HG02840 (cell line): ENCODE measurements around the gene CREB5.

ENCODE experiments used
- ATAC-seq: cut with Tn5 transposase; IDR thresholded peaks from one replicate; pipeline ENCODE4 v1.9.1; 2021; ENCODE audit warnings: mild to moderate bottlenecking, moderate library complexity, moderate number of reproducible peaks; ENCODE audit not compliant: unreplicated experiment, low FRiP score

CREB5 gene

DNA sequence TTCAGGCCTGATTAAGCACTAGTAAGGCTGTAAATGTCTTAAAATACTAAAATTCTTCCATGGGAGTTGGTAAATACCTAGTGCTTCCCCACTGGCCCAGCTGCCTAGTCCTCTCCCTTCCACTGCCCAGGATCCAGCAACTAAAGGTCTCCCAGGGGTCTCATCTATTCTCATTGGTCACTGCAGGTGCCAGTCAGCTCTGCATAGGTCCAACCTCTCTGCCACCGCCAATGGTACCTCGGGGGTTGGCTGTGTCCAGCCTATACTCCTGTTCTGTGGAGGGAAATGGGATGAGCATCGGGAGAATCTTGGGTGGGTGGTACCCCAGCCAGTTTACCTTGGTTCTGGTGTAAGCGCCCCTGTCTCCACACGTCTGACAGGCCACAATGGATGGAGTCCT is 6.1 kb upstream of the CREB5 start:
- ATAC-seq, result no peak

- ATAC-seq, result no peak
These were observed 4.7 kb upstream of the CREB5 start for GRCh38 chr7:28407651-28408050.

- no peak for ATAC-seq
These were observed 4.0 kb upstream of the CREB5 start for GRCh38 chr7:28408105-28408959.

DNA sequence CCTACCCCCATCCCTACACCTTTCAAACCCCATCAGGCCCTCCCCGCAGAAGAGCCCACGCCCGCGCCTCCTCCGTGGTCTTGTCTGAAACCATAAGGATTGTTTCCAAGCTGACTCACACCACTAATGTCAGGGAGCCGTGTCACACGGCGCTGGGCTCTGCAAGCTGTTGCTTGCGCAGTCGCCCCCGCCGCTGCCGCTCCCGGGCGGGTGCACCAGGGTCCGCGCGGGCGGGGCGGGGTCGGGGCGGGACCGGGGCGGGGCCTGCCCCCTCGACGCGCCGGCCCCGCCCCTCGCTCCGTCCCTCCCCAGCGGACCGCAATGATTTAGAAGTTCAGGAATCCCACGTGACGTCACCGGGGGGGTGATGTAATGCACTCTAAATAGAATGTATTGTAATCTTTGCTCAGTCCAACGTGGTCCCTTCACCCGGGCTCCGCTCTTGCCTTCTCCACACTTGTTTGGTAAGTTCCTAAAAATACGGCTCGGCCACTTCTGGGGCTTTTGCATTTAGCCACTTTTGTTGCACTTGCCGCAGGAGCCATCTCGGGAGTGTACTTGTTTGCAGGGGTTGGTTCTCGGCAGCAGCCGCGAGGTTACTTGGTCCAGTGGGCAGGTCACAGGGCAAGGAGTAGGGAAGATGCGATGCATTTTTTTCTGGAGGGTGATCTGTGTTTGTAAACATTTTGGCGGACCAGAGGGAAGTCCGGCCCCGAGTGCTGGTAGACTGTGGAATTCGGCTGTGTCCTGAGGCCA is 3.2 kb upstream of the CREB5 start:
- no peak for ATAC-seq

DNA sequence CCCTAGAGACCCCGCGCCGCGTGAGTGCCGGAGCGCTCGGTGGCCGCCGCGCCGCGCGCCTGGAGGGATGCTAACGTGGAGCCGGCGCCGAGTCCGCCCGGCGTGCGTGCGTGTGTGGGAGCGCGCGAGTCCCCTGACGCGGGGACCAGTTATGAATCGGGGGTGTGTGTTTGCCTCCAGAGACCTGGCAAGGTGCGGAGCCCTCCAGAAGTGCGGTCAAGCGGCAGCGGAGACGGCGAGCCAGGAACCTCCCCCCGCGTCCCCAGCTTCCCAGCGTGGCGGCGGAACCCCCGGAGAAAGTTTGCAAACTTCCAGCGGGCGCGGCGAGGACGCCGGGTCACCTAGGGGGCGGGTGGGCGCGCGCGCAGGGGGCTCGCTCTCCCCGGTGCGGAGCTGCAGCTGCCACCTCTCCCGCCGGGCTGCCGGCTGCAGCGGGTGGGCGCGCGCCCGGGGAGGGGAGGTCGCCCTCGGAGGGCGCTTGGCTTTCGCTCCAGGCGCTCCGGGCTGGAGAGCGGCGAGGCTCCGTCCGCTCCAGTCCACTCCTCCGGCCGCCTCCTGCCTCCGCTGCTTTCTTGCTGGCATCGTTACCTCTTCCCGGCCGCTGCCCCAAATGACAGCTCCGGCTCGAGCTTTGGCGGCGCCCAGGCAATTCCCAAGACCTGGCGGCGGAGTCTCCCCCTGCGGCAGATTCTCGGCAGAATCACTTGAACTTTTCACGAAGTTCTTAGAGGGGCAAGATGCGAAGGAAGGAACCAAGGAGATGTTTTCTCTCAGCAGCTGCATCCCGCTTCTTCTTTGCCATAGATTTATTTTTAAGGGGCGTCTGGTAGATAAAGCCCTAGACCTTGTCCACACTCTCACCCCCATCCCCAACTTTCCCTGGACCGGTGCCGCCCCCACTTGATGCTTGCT is 2.3 kb upstream of the CREB5 start:
- no peak for ATAC-seq

DNA sequence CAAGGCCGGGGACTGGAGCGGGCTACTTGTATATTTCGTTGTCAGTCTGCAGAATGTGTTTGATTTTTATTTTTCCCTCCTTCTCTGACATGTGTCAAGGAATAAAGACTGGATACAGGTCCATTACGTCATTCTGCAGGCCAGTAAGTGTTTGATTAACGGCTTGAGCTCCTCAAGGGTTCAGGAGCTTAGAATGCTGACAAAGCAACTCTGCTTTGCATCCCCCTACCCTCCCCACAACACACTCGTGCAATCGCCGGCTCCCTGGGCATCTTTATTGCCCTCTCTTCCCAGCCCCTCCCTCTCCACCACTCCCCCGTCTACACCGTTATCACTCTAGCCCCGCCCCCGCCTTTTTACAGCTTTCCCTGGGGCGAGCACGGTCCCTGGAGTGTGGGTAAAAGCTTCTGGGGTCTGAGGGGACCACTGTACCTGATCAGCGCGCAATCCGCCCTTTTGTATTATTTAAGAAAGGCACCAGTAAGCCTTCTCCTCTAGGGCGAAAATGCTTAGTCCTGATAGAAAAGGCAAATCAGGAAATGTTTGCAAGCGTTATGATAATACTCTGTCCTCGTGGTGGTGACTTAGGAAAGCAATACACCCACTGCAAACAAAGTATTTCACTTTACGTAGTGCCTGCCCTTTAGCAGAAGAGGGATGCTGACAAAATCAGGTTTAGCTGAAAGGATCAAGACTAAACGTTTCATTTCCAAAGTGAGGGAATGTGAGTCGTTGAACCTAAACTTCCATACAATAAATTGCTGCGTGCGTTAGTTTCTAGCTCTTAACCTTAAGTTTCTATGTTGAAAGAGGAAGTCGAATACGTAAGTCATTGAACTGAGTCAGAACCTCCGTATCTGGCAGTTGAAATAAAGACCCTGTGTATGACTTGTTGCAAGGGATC is 1.4 kb upstream of the CREB5 start:
- no peak for ATAC-seq

DNA sequence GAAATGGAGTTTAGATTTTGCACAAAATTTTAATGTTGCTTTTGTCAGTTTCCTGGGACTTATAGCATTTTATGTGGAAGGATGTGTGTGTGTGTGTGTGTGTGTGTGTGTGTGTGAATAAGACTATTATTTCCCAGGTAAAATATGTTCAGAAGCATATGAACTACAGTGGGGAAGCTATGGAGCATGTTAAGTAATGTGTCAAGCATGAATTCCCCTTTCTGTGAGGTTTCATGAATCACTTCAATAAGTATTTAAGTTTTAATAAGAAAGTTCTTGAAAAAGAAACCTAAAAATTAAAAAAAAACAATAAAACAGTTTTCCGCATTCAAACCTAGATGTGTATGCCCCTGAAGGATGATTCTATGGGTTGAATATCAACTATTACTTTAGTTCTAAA is 693 bp downstream of the CREB5 start:
- ATAC-seq, result no peak

- no peak for ATAC-seq
These were observed 2.1 kb downstream of the CREB5 start for GRCh38 chr7:28414453-28414852.

- no peak for ATAC-seq
These were observed 5.1 kb downstream of the CREB5 start for GRCh38 chr7:28417321-28417940.

- no peak for ATAC-seq
These were observed 6.0 kb downstream of the CREB5 start for GRCh38 chr7:28418311-28418710.

DNA sequence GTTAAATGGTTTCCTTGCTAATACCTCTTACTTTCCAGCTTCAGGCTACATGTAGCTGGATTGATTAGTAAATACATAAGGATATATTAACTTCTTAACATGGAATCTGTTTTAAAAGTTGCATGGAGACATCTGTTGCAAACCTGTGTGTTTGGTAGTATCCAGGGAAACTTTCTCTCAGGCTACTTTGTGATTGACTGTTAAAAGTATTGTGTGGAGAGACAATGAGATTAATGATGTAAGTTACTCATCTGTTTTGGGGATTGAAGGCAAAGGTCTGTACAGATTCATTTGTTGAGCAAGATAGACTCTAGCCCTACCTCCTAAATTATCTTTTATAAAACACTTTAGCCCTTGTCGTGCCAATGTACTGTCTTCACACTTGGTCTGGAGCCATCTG is 6.6 kb downstream of the CREB5 start:
- no peak for ATAC-seq

GRCh38 chr7:28419716-28420115 is 7.4 kb downstream of the CREB5 start:
- ATAC-seq, result no peak

GRCh38 chr7:28423112-28423511 is 10.8 kb downstream of the CREB5 start:
- ATAC-seq, result no peak

- no peak for ATAC-seq
These were observed 11.7 kb downstream of the CREB5 start for GRCh38 chr7:28423918-28424514.

- ATAC-seq, result no peak
These were observed 13.2 kb downstream of the CREB5 start for GRCh38 chr7:28425496-28425895.

- no peak for ATAC-seq
These were observed 14.9 kb downstream of the CREB5 start for GRCh38 chr7:28427236-28427635.

DNA sequence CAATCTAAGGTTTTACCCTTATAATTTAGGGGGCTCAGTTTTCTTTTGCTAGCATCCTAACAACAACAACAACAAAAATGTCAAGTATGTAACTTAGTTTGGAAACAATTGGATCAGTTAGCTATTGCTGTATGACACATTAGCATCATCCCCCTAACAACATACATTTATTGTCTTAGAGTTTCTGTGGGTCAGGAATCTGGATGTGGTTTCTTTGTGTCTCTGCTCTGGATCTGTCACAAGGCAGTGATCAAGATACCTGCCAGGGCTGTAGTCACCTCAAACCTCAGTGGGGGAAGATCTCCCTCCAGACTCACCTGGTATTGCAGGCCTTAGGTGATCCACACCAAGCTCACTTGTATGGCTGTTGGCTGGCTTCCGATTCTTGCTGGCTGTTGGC is 18.3 kb downstream of the CREB5 start:
- ATAC-seq, result no peak

- no peak for ATAC-seq
These were observed 19.8 kb downstream of the CREB5 start for GRCh38 chr7:28432105-28432504.

GRCh38 chr7:28433039-28433438 is 20.7 kb downstream of the CREB5 start:
- no peak for ATAC-seq
